GM19438 (cell line): ENCODE measurements around the gene INKA1.
"Not testable (repeated sequence)": the region's sequence is repeated elsewhere in the genome, so short reads cannot be mapped to it uniquely, and the experiment has no call there.

Experiments used
- ATAC-seq: cut with Tn5 transposase; IDR thresholded peaks from one replicate; pipeline ENCODE4 v1.9.1; 2021; ENCODE audit warnings: low read depth; ENCODE audit not compliant: unreplicated experiment

The INKA1 gene

DNA sequence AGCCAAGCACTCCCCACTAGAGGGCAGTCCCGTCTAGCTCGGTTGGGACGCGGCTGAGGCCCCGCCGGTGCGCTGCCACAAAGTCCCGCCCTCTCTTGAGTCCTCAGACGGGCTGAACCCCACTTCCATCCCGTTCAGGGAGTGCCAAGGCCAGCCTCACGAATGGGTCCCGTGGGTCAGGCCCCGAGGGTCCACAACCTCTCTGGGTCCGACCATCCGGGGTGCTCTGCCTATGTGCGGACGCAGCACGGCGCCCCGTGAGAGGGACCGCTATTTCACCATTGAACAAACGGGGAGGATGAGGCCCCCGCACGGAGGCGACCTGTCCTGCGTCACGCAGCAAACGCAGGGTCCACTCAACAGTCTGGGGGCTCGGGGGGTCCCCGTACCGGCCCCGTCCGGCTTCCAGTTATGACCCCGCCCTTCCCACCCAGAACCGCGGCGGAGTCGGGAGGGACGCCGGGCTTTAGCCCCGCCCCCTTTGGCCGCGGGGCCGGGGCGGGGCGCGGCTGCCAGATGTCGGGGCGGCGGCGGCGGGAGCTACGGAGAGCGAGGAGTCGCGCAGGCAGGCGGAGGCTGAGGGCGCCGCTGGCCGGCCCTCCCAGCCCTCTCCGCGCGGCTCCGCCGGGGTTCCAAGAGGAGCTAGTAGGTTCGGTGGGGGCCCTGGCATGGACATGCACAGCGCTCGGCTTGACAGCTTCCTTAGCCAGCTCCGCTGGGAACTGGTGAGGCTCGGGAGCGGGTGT lies at the start of gene INKA1:
INKA1 (plus strand) TSS at position 543 of the 746 bp plus-strand sequence; CDS start at position 675, 132 bp downstream.
- peak; percentile 48 for ATAC-seq

DNA sequence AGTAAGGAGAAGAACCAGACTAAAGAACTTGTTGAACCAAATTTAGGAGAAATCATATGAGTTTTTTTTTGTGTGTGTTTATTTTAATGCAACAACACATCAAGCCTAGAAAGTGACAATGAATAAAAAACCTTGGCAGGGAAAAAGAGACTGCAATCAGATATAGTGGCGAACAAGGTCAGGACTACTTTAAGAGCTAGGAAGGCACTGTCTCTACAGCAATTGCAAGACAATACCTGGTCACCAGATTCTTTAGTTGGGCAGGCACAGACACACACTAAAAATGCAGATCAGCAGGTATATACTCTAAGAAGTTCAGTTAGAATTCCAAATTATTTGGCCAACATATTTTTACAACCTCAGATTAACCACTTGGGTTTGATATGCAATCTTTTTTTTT lies 48.5 kb upstream of the INKA1 start:
- no peak for ATAC-seq

DNA sequence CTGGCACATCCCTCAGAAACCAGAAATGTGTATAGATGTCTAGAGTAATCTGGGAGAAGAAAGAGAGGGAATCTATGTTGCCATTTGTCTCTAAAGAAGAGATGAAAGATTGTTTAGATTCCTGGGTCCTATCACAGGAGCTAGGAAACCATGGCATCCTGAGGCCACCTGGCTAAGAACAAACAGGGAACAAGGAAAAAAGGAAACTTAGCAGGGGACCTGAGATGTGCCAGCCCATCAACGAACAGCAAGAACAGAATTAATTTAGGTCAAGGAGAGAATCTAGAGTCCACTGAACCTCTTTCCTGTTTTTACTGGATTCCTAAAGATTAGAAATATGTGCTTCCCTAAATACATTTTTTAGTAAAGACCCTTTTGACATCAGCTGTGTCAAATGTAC lies 47.0 kb upstream of the INKA1 start:
- ATAC-seq = no peak

DNA sequence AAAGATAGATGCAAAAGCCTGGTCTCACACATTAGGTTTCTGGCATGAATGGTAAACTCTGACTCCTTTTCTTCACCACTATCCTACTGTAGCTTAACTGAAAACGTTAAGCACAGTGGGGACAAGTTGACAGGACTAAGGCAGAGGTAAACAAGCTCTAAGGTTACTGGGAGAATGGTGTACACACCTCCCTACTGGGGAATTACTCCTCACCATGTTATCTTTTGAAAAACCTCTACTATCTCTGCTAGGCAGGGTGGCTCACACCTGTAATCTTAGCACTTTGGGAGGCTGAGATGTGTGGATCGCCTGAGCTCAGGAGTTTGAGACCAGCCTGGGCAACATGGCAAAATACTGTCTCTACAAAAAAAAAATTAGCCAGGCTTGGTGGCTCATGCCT lies 45.9 kb upstream of the INKA1 start:
- ATAC-seq = no peak

DNA sequence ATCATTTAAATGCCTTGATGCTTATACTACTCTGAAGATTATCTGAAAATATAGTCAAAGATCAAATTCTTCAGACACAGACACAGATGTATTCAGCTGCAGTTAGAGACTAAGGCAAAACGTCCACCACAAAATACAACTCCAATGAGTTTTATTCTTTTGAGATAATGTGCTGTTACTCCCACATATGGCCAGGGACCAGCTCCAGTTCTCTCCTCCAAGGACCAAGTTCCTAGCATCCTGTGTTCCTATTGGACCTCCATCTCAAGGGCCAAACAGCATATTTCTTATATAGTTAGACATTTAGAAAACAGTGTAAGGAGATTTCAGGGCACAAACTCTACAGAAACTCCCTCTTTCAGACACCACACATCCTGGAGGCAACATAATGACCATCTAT lies 43.8 kb upstream of the INKA1 start:
- ATAC-seq = no peak

DNA sequence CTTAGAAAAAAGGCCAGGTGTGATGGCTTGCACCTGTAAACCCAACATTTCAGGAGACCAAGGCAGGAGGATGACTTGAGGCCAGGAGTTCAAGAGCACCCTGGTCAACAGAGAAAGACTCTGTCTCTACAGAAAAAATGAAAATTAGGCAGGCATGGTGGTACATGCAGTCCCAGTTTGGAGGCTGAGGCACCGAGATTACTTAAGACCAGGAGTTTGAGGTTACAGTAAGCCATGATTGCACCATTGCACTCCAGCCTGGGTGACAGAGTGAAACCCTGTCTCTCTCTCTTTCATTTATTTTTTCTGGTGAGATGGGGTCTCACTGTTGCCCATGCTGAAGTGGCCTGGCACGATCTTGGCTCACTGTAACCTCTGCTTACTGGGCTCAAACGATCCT lies 41.4 kb upstream of the INKA1 start:
- ATAC-seq = no peak

DNA sequence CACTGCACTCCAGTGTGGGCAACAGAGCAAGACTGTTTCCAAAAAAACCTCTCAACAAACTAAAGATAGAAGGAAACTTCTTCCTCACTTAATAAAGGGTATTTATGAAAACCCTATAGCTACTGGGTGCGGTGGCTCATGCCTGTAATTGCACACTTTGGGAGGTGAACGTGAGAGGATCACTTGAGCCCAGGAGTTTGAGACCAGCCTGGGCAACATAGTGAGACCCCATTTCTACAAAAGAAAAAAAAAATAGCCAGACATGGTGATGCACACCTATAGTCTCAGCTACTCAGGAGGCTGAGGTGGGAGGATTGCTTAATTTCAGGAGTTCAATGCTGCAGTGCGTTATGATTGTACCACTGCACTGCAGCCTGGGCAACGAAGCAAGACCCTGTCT lies 39.1 kb upstream of the INKA1 start:
- no peak for ATAC-seq

DNA sequence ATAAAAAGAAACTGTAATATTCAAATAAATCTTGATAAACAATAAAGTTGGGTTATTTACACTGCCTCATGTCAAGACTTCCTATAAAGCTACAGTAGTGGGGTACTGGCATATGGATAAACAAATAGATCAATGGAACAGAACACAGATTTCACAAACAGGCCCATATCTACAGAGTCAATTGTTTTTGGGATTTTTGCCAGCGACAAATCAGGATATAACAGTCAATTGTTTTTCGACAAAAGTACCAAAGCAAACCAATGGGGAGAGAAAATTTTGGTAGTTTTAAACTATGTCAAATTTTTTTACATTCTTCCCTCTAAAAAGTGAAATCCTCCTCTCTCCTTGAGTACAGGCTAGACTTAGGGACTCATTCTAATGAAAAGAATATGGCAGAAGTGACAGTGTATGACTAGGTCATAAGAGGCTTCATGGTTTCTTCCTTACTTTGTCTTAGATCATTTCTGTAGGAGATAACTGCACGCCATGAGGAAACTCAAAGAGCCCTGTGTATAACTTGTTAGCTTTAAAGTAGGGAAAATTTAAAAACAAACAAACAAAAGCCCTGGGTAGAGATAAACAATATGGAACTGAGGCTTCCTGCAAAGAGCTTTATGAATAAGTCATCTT lies 33.7 kb upstream of the INKA1 start:
- no peak for ATAC-seq

DNA sequence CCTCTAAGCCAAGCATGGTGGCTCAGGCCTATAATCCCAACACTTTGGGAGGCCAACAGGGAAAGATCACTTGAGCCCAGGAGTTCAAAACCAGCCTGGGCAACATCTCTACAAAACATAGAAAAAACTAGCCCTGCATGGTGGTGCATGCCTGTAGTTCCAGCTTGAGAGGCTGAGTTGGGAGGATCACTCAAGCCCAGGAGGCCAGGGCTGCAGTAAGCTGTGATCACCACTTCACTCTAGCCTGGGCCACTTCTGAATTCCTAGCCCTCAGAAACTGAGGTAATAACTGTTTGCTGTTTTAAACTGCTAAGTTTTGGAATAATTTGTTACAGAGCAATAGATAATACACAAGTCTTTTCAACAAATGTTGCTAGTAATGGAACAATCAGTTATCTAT lies 33.1 kb upstream of the INKA1 start:
- no peak for ATAC-seq

DNA sequence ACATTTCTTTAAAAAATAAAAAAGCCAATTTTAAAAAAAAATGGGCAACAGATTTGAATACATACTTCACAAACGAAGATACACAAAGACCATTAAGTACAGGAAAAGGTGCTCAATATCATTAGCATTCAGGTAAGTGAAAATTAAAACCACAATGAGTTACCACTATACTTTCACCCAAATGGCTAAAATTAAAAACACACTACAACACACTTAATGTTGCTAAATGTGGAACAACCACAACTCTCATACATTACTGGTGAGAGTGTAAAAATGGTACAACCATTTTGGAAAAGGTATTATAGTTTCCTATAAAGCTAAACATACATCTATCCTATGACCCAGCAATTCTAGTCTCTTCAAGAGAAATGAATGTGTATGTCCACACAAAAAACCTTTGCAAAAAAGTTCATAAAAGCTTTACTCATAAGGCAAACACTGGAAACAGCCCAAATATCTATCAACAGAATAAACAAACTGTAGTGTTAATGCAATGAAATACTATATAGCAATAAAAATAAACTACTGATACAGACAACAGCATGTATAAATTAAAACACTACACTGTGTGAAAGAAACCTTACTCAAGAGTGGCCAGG lies 31.6 kb upstream of the INKA1 start:
- no peak for ATAC-seq

DNA sequence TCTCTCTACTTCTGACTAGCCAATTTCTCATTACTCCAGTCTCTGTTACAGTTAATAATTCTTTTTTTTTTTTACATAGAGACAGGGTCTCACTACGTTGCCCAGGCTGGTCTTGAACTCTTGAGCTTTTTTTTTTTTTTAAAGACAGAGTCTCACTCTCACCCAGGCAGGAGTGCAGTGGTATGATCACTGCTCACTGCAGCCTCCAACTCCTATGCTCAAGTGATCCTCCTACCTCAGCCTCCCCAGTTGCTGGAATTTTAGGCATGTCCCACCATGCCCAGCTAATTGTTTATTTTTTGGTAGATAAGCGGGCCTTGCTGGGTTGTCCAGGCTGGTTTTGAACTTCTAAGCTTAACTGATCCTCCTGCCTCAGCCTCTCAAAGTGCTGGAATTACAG lies 30.4 kb upstream of the INKA1 start:
- ATAC-seq = no peak

DNA sequence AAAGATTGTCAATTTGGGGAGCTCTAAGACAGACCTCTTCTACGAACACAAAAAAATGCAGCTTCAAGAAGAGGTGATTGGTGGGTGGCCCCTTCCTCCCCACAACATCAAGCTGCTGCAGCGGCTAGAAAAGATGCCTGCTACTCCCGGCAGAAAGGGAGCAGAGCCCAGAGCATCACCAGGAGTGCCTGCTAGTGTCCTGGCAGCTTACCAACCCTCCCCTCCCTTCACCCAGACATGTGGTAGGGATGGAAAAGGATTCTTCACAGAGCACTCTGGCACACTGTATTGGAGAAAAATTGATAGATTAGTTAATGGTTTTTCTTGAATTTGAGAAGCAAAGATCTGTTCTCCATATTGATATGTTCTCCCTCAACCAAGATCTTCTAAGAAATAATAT lies 27.5 kb upstream of the INKA1 start:
- no peak for ATAC-seq

DNA sequence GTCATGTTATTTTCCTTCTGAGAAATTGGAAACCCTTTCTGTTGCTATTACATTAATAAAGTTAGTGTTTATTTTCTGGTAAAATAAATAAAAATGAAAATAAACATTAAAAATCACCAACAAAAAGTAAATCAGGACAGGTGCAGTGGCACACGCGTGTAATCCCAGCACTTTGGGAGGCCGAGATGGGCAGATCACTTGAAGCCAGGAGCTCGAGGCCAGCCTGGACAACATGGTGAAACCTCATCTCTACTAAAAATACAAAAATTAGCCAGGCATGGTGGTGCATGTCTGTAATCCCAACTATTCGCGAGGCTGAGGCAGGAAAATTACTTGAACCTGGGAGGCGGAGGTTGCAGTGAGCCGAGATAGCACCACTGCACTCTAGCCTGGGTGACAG lies 27.0 kb upstream of the INKA1 start:
- ATAC-seq = not testable (repeated sequence)

DNA sequence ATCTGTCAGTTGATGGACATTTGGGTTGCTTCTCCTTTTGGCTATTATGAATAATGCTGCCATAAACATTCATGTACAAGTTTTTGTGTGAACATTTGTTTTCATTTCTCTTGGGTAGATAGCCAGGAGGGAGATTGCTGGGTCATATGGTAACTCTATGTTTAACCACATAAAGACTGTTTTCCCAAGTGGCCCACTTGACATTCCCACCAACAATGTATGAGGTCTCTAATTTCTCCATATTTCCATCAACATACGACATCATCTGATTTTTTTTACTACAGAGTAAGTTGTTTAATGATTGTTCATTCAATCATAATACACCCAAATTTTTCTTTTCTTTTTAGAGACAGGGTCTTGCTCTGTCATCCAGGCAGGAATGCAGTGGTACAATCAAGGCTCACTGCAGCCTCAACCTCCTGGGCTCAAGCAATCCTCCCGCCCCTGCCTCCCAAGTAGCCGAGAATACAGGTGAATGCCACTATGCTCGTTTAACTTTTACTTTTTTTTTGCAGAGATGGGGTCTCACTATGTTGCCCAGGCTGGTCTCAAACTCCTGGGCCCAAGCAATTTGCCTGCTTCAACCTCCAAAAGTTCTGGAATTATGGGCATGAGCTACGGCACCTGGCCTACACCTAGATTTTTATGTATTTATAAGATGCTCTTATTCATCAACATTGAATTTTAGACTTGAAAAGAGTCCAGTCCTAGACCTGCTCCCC lies 23.5 kb upstream of the INKA1 start:
- ATAC-seq = no peak

DNA sequence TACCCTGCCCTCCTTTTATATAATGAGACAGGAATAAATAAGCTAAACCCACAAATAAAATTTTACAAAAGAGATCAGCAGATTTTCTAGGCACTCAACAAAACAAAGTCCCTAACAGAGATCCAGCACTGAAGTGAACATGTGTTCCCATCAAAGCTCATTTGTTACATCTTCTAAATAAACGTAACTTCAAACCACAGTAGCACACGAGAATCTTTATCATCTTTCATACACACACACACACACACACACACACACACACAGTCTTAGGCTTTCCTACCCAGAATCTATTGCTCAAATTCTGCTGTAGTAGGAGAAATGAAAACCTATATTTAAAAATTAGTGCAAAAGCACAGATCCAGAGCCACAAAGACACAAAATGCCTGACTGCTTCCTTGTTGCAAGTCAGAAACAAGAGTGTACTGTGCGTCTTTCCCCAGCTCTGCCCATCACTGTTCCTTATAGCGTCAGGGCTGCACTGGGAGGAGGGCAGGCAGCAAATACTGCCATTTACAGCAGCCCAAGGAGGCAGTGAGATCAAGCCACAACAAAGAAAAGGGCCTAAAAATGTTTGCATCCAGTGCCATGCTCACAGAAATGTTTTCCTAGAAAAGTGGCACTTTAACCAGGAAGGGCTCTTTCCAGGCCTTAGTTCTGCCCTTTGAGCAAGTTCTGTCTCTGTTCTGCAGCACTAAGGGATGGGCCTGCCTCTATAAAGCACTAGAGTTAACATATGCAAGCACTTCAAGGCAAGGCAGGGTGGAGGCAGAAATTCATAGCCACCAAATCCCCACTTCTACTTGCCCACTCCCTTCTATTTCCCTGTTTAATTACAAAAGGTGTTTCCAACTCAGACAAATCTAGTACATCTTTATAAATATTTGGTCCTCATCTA lies 22.7 kb upstream of the INKA1 start:
- no peak for ATAC-seq

DNA sequence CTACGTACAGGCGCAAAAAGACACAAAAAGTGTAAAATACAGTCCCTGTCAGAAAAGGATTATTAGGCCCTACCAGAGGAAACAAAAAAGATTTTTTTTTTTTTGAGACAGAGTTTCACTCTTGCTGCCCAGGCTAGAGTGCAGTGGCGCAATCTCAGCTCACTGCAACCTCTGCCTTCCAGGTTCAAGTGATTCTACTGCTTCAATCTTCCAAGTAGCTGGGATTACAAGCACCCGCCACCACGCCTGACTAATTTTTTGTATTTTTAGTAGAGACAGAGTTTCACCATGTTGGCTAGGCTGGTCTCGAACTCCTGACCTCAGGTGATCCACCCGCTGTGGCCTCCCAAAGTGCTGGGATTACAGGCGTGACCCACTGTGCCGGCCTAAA lies 22.1 kb upstream of the INKA1 start:
- not testable (repeated sequence) for ATAC-seq

DNA sequence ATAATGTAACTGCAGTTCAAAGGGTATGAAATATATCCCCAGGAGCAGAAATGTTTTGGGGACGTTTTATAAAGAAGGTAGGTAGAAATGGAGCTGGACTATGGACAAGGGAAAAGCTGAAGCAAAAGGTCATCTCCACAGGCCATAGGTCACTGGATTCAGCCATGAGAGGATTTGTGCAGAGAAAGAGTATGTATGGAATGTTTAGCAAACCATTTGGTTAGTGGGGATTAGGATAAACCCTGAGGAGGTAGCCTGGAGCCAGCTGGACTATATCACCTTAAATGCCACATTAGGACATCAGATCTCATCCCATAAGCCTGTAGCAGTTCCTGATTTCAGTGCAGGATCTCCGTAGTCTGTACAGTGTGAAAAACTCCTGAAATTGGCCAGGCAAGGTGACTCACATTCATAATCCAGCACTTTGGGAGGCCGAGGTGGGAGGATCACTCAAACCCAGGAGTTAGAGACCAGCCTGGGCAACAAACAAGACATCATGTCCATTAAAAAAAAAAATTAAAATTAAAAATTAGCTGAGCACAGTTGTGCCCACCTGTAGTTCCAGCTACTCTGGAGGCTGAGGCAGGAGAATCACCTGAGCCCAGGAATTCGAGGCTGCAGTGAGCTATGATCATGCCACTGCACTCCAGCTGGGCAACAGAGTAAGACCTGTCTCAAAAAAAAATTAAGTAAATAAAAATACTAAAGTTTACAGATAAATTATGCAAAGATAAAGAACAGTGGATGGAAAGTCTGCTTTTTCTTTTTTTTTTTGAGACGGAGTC lies 21.5 kb upstream of the INKA1 start:
- no peak for ATAC-seq

DNA sequence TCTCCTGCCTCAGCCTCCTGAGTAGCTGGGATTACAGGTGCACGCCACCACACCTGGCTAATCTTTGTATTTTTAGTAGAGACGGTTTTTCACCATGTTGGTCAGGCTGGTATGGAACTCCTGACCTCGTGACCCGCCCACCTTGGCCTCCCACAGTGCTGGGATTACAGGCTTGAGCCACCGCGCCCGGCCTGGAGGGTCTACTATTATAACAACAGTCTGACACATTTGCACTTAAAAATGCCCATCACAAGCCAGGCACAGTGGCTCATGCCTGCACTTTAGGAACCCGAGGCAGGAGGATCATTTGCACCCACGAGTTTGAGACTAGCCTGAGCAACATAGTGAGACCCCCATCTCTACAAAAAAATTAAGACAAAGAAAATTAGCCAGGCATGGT lies 20.8 kb upstream of the INKA1 start:
- ATAC-seq = not testable (repeated sequence)

DNA sequence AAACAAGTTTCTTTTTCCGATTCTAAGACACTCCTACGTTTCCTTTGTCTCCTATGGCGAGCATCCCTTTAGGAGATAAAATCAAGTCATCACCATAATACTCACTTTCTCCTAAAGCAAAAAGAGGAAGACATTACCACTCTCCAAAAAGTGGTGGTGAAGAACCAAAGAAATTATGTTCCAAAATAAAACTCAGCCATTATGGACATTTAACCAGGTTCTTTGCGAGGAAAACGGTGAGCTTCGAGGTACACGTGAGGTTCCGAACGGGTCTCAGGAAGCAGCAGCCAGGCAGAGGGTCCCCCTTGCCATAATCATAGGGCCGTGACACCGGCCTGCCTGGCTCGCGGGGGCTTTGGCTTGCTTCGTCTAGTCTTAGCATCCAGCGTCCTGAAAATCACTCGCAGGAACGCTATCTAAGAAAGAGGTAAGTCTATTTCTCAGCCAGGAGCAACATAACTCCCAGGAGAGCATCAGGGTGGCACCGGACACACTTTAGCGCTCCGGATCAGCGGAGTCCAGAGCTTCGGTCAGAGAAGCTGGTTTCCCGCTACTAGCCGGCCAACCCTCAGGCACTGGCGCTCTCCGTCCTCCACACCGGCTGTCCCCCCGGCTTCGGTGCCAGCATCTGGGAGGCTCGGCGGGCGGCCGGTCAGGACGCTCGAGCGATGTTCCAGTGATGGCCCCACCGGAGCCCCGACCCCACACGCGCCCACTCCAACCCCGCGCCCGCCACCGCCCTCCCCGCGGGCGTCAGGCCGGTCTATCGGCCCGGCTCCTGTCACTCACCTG lies 17.3 kb upstream of the INKA1 start:
- ATAC-seq = peak; percentile 43
